ENCODE data around the gene FBXO10. TPM values are rescaled to one million over a fixed set of nuclear protein-coding genes. Genes with fewer than 3 reads are reported as not detected.
"Not testable (repeated sequence)": the region's sequence is repeated elsewhere in the genome, so short reads cannot be mapped to it uniquely, and the experiment has no call there.

Gene FBXO10
- total and polyA plus RNA-seq, 10 of the 15 experiments (the other 5 are each of a cell fraction or from before 2014, with no cell fraction given) = 1.6 to 17.2 (median 9.6) TPM

- no peak for TF ChIP-seq MEF2A (IDR thresholded peaks at IDR 0.05; ENCODE audit: insufficient read depth, low read depth, low read length)
- TF ChIP-seq, protein P1, sequence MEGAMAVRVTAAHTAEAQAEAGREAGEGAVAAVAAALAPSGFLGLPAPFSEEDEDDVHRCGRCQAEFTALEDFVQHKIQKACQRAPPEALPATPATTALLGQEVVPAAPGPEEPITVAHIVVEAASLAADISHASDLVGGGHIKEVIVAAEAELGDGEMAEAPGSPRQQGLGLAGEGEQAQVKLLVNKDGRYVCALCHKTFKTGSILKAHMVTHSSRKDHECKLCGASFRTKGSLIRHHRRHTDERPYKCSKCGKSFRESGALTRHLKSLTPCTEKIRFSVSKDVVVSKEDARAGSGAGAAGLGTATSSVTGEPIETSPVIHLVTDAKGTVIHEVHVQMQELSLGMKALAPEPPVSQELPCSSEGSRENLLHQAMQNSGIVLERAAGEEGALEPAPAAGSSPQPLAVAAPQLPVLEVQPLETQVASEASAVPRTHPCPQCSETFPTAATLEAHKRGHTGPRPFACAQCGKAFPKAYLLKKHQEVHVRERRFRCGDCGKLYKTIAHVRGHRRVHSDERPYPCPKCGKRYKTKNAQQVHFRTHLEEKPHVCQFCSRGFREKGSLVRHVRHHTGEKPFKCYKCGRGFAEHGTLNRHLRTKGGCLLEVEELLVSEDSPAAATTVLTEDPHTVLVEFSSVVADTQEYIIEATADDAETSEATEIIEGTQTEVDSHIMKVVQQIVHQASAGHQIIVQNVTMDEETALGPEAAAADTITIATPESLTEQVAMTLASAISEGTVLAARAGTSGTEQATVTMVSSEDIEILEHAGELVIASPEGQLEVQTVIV (IDR thresholded peaks at IDR 0.05; ENCODE audit: borderline replicate concordance, partially characterized antibody) = no peak
- no peak for TF ChIP-seq SMARCA5 (IDR thresholded peaks at IDR 0.05)
- TF ChIP-seq CUX1 (IDR thresholded peaks at IDR 0.05; ENCODE audit: insufficient replicate concordance, low read depth, low read length) = no peak
- TF ChIP-seq KLF5 (IDR thresholded peaks at IDR 0.05; ENCODE audit: partially characterized antibody) = no peak
- no peak for TF ChIP-seq CBX3 (IDR thresholded peaks at IDR 0.05; ENCODE audit: borderline replicate concordance, low read depth)
- no peak for TF ChIP-seq ELK1 (IDR thresholded peaks at IDR 0.05; ENCODE audit: low read depth, low read length)
These were observed 64.9 kb downstream of the FBXO10 start (continued) for GRCh38 chr9:37511016-37512010.

DNA sequence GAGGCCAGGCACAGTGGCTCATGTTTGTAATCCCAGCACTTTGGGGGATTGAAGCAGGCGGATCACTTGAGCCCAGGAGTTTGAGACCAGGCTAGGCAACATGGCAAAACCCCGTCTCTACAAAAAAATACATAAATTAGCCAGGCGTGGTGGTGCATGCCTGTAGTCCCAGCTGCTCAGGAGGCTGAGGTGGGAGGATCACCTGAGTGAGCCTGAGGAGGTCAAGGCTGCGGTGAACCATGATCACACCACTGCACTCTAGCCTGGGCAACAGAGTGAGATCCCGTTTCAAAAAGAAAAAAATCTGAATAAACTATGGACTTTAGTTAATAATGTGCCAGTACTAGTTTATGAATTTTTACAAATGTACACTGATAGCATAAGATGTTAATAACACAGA, 66.1 kb downstream of the FBXO10 start:
- FAIRE-seq = not testable (repeated sequence)

More for the DNA sequence above, 66.1 kb downstream of the FBXO10 start:
- H3K79me2 ChIP-seq (ENCODE audit: control insufficient read depth, insufficient read depth, low read length); ATAC-seq; POLR2A ChIA-PET; DNase-seq (ENCODE audit: low read depth, low spot score); H3K4me3 ChIP-seq; H3K4me2 ChIP-seq (ENCODE audit: control insufficient read depth, insufficient read depth); H4K20me1 ChIP-seq (ENCODE audit: control insufficient read depth, insufficient read depth); SMC1A ChIA-PET (ENCODE audit: uncharacterized antibody, unreplicated experiment); H3K9me3 ChIP-seq (replicated peaks; ENCODE audit: control insufficient read depth, insufficient read depth, low read length); BruUV-seq (replicated peaks); H3K4me1 ChIP-seq (ENCODE audit: control insufficient read depth, insufficient read depth, low read length); H3K27me3 ChIP-seq (replicated peaks in 1 of 2; ENCODE audit: control insufficient read depth in 2 of 2, insufficient read depth in 2 of 2, low read length in 1 of 2); H3K36me3 ChIP-seq (ENCODE audit: control insufficient read depth in 2 of 2, insufficient read depth in 2 of 2, low read length in 1 of 2); H2AFZ ChIP-seq (ENCODE audit: control insufficient read depth, low read depth, low read length); H3K27ac ChIP-seq (ENCODE audit: control insufficient read depth, insufficient read depth); H3K9ac ChIP-seq (ENCODE audit: control insufficient read depth, insufficient read depth, low read length); in situ Hi-C loops (cut with MboI): not testable (repeated sequence)
- intact Hi-C loops (cut with micrococcal nuclease; ENCODE audit: unreplicated experiment) = loop anchor here (2.0 kb wide), 1 partner anchor 21 kb away; no protein-coding TSS in a partner anchor
- ChIA-PET RAD21 (ENCODE audit: unreplicated experiment) (interaction anchor here (1.0 kb wide), 1 partner anchor 94 kb away, joined by 3 read pairs; no protein-coding TSS in a partner anchor), CTCF (interaction anchor here (2.0 kb wide), 1 partner anchor 20 kb away, joined by 5 read pairs; no protein-coding TSS in a partner anchor)
- 91% methylated on average over 5 of the region's 5 CpGs for WGBS (ENCODE audit: insufficient coverage, insufficient replicate concordance, low lambda C conversion rate, missing lambda C conversion rate)
